Measurements from ENCODE around the gene C1orf232. TPM values are rescaled to one million over a fixed set of nuclear protein-coding genes. Genes with fewer than 3 reads are reported as not detected.

Gene C1orf232
- total and polyA plus RNA-seq, 8 donors, result not detected

DNA sequence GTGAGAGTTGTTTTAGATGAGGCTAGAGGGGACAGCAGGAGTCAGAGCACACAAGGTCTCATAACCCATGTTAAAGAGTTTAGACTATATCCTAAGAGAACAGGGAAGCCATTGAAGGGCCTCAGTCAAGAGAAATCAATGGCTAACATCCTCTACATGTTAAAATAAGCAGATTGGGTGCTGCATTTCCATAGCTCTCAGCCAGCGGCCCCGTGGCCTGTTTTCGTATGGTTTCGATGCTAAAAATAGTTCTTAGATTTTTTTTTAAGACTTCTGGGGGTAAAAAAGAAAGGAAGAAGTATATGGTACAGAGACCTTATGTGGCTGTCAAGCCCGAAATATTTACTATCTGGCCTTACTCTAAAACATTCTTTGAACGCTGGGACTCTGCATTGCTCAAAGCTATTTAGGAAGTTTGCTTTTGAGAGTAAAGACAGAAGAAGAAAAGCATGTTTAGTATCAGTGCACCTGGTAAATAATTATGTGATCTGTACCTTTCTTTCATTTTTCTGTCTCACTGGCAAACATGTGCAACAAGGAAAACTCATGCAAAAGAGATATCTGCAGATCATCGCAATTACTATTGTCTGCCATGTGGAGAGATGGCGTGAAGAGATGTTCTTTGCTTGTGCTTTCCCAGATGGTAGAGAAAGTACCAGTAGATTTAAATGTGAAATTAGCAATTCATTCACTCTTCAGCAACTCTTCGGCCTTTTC is 48.7 kb downstream of the C1orf232 start:
- H3K4me1 ChIP-seq, result peaks cover 8 to 60% of the 10 kb centered on the region in 2 donors
- no peak overlapping the region for H3K27ac ChIP-seq
- H3K27me3 ChIP-seq, result no peaks in the 10 kb centered on the region
- H3K9me3 ChIP-seq, result no peaks in the 10 kb centered on the region
- DNase-seq (no peak), ATAC-seq (no peak)
- no peak overlapping the region for H3K4me3 ChIP-seq
- intact Hi-C loops (cut with DNase I), result no loop called here
- TF ChIP-seq, protein P1, sequence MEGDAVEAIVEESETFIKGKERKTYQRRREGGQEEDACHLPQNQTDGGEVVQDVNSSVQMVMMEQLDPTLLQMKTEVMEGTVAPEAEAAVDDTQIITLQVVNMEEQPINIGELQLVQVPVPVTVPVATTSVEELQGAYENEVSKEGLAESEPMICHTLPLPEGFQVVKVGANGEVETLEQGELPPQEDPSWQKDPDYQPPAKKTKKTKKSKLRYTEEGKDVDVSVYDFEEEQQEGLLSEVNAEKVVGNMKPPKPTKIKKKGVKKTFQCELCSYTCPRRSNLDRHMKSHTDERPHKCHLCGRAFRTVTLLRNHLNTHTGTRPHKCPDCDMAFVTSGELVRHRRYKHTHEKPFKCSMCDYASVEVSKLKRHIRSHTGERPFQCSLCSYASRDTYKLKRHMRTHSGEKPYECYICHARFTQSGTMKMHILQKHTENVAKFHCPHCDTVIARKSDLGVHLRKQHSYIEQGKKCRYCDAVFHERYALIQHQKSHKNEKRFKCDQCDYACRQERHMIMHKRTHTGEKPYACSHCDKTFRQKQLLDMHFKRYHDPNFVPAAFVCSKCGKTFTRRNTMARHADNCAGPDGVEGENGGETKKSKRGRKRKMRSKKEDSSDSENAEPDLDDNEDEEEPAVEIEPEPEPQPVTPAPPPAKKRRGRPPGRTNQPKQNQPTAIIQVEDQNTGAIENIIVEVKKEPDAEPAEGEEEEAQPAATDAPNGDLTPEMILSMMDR (IDR thresholded peaks at IDR 0.05), result no peak
- H3K36me3 ChIP-seq, result peaks cover 0 to 37% of the 10 kb centered on the region in 2 donors

DNA sequence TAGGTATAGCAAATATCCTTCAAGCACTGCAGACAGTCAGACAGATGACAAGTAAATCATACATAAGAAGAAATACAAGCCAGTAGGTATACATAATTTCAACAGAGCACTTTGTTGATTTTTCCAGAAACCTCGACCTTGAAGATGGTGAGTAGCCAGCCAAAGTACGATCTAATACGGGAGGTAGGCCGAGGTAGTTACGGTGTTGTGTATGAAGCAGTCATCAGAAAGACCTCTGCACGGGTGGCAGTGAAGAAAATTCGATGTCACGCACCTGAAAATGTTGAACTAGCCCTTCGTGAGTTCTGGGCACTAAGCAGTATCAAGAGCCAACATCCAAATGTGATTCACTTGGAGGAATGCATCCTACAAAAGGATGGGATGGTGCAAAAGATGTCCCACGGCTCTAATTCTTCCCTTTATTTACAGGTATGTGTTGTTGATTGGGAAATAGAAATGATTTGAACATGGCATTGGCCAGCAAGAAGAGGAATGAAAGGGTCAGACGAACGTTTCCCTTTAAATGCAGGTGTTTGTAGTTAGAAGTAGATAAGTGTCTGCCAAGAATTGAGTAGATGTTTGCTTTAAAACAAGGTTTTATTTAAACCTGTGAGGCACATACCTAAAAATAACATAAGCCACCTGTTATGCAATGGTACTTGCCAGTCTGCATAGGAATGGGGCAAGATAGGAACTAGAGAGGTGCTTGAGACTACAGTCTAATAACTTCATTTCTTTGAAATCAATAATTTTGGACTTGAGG is 54.4 kb downstream of the C1orf232 start:
- intact Hi-C loops (cut with DNase I), result no loop called here
- DNase-seq (peak in 2 of 4 donors; percentile 30 to 61), ATAC-seq (peak; percentile 7)
- peaks cover 0 to 34% of the 10 kb centered on the region in 2 donors for H3K36me3 ChIP-seq
- H3K9me3 ChIP-seq, result no peaks in the 10 kb centered on the region
- peaks cover 17 to 48% of the 10 kb centered on the region in 2 donors for H3K4me1 ChIP-seq
- H3K27me3 ChIP-seq, result no peaks in the 10 kb centered on the region
- TF ChIP-seq, protein P1 (IDR thresholded peaks at IDR 0.05), result no peak
- no peak overlapping the region for H3K4me3 ChIP-seq
- H3K27ac ChIP-seq, result peak overlapping the region in 1 of 2 donors; percentile 73

Other genes with a start within 250 kb of the C1orf232 start
- 10 to 100 TPM; 13.6 to 25.2 TPM for gene PAFAH2, start 170.9 kb downstream of the C1orf232 start, total RNA-seq
- gene PAFAH2, start 170.9 kb downstream of the C1orf232 start, polyA plus RNA-seq (ENCODE audit: insufficient read length in 6 of 6), result 10 to 100 TPM; 11.7 to 17.5 (median 12.9) TPM
- gene EXTL1, start 147.2 kb downstream of the C1orf232 start, total RNA-seq, result 1 to 10 TPM in 1 of 2 donors, under 1 TPM in 1; 0.13 to 1.0 TPM
- gene EXTL1, start 147.2 kb downstream of the C1orf232 start, polyA plus RNA-seq (ENCODE audit: insufficient read length in 6 of 6), result under 1 TPM; 0.71 to 0.90 (median 0.79) TPM
- under 1 TPM in 1 of 2 donors, not detected in 1; 0.15 TPM for gene SLC30A2, start 122.8 kb downstream of the C1orf232 start, total RNA-seq
- under 1 TPM; 0.14 to 0.29 (median 0.27) TPM for gene SLC30A2, start 122.8 kb downstream of the C1orf232 start, polyA plus RNA-seq (ENCODE audit: insufficient read length in 6 of 6)
- gene TRIM63, start 101.3 kb downstream of the C1orf232 start, total RNA-seq, result under 1 TPM; 0.15 to 0.26 TPM
- 1 to 10 TPM in 2 of 6 donors, under 1 TPM in 1, not detected in 3; 0.29 to 1.8 (median 1.2) TPM for gene TRIM63, start 101.3 kb downstream of the C1orf232 start, polyA plus RNA-seq (ENCODE audit: insufficient read length in 6 of 6)
- gene PDIK1L, start 57.1 kb downstream of the C1orf232 start, total RNA-seq, result 10 to 100 TPM in 1 of 2 donors, 1 to 10 TPM in 1; 7.0 to 12.7 TPM
- 10 to 100 TPM; 20.6 to 26.0 (median 23.2) TPM for gene PDIK1L, start 57.1 kb downstream of the C1orf232 start, polyA plus RNA-seq (ENCODE audit: insufficient read length in 6 of 6)
- 1 to 10 TPM; 2.3 to 5.1 TPM for gene FAM110D, start 9.9 kb downstream of the C1orf232 start, total RNA-seq
- 1 to 10 TPM; 1.0 to 2.2 (median 1.4) TPM for gene FAM110D, start 9.9 kb downstream of the C1orf232 start, polyA plus RNA-seq (ENCODE audit: insufficient read length in 6 of 6)
- 10 to 100 TPM; 23.2 to 32.2 TPM for gene ZNF593, start 945 bp upstream of the C1orf232 start, total RNA-seq
- gene ZNF593, start 945 bp upstream of the C1orf232 start, polyA plus RNA-seq (ENCODE audit: insufficient read length in 6 of 6), result 10 to 100 TPM in 5 of 6 donors, 1 to 10 TPM in 1; 8.7 to 18.1 (median 13.7) TPM
- not detected for gene ZNF593OS, start 2.9 kb upstream of the C1orf232 start, total RNA-seq
- 1 to 10 TPM; 1.0 to 3.2 (median 1.2) TPM for gene ZNF593OS, start 2.9 kb upstream of the C1orf232 start, polyA plus RNA-seq (ENCODE audit: insufficient read length in 6 of 6)
- gene CNKSR1, start 8.5 kb upstream of the C1orf232 start, total RNA-seq, result 10 to 100 TPM; 17.2 to 32.9 TPM
- 10 to 100 TPM; 15.8 to 25.5 (median 22.5) TPM for gene CNKSR1, start 8.5 kb upstream of the C1orf232 start, polyA plus RNA-seq (ENCODE audit: insufficient read length in 6 of 6)
- not detected for gene CATSPER4, start 21.6 kb upstream of the C1orf232 start, total RNA-seq
- gene CATSPER4, start 21.6 kb upstream of the C1orf232 start, polyA plus RNA-seq (ENCODE audit: insufficient read length in 6 of 6), result under 1 TPM in 2 of 6 donors, not detected in 4; 0.11 to 0.13 TPM
- 10 to 100 TPM; 12.1 to 13.6 TPM for gene CEP85, start 65.2 kb upstream of the C1orf232 start, total RNA-seq
- 10 to 100 TPM; 20.8 to 24.8 (median 21.7) TPM for gene CEP85, start 65.2 kb upstream of the C1orf232 start, polyA plus RNA-seq (ENCODE audit: insufficient read length in 6 of 6)
- 100 to 1,000 TPM; 210 to 347 TPM for gene SH3BGRL3, start 111.1 kb upstream of the C1orf232 start, total RNA-seq
- gene SH3BGRL3, start 111.1 kb upstream of the C1orf232 start, polyA plus RNA-seq (ENCODE audit: insufficient read length in 6 of 6), result 100 to 1,000 TPM in 4 of 6 donors, 10 to 100 TPM in 2; 90.4 to 120 (median 106) TPM
- gene UBXN11, start 137.7 kb upstream of the C1orf232 start, total RNA-seq, result 10 to 100 TPM; 24.0 to 43.1 TPM
- gene UBXN11, start 137.7 kb upstream of the C1orf232 start, polyA plus RNA-seq (ENCODE audit: insufficient read length in 6 of 6), result 10 to 100 TPM; 23.0 to 29.7 (median 26.1) TPM
- 100 to 1,000 TPM in 1 of 2 donors, 10 to 100 TPM in 1; 96.7 to 170 TPM for gene CD52, start 149.0 kb upstream of the C1orf232 start, total RNA-seq
- gene CD52, start 149.0 kb upstream of the C1orf232 start, polyA plus RNA-seq (ENCODE audit: insufficient read length in 6 of 6), result 1 to 10 TPM; 2.6 to 6.4 (median 5.8) TPM
- 1 to 10 TPM; 2.0 to 7.6 TPM for gene CRYBG2, start 185.2 kb upstream of the C1orf232 start, total RNA-seq
- 1 to 10 TPM in 5 of 6 donors, under 1 TPM in 1; 0.94 to 2.4 (median 1.4) TPM for gene CRYBG2, start 185.2 kb upstream of the C1orf232 start, polyA plus RNA-seq (ENCODE audit: insufficient read length in 6 of 6)
- under 1 TPM; 0.47 to 0.86 TPM for gene ZNF683, start 203.8 kb upstream of the C1orf232 start, total RNA-seq
- gene ZNF683, start 203.8 kb upstream of the C1orf232 start, polyA plus RNA-seq (ENCODE audit: insufficient read length in 6 of 6), result under 1 TPM in 5 of 6 donors, not detected in 1; 0.09 to 0.22 (median 0.18) TPM
- gene LIN28A, start 241.9 kb upstream of the C1orf232 start, total RNA-seq, result not detected
- under 1 TPM; 0.06 to 0.11 (median 0.10) TPM for gene LIN28A, start 241.9 kb upstream of the C1orf232 start, polyA plus RNA-seq (ENCODE audit: insufficient read length in 6 of 6)

All from left lung (tissue), 10 donors.